Ishikawa (cell line): ENCODE results near the gene MUS81.

ENCODE experiments used
- CEBPB ChIP-seq: IDR thresholded peaks from 2 replicates; pipeline ENCODE4 v1.6.1; 2012
- CREB1 ChIP-seq: IDR thresholded peaks from 2 replicates; pipeline ENCODE4 v1.6.1; 2012; ENCODE audit warnings: low read depth
- EGR1 ChIP-seq: IDR thresholded peaks from 2 replicates; pipeline ENCODE4 v1.6.1; 2012
- EP300 ChIP-seq: IDR thresholded peaks from 2 replicates; pipeline ENCODE4 v1.6.1; 2012; ENCODE audit warnings: borderline replicate concordance
- FOXM1 ChIP-seq: IDR thresholded peaks from 2 replicates; pipeline ENCODE4 v1.6.1; 2012; ENCODE audit warnings: low read depth, borderline replicate concordance
- TAF1 ChIP-seq: IDR thresholded peaks from 2 replicates; pipeline ENCODE4 v1.6.1; 2012; ENCODE audit warnings: low read depth, mild to moderate bottlenecking
- TCF12 ChIP-seq: IDR thresholded peaks from 2 replicates; pipeline ENCODE4 v1.6.1; 2012; ENCODE audit warnings: low read depth
- TEAD4 ChIP-seq: IDR thresholded peaks from 2 replicates; pipeline ENCODE4 v1.6.1; 2012
- YY1 ChIP-seq: IDR thresholded peaks from 2 replicates; pipeline ENCODE4 v1.6.1; 2012; ENCODE audit warnings: low read depth
- ZBTB7A ChIP-seq: IDR thresholded peaks from 2 replicates; pipeline ENCODE4 v1.6.1; 2012; ENCODE audit warnings: low read depth
- TF ChIP-seq, protein P1 (sequence below): IDR thresholded peaks from 2 replicates; pipeline ENCODE4 v1.6.1; 2012; ENCODE audit warnings: low read depth, mild to moderate bottlenecking
- TF ChIP-seq, protein P2 (sequence below): IDR thresholded peaks from 2 replicates; pipeline ENCODE4 v1.6.1; 2012
- TF ChIP-seq, protein P3 (sequence below): IDR thresholded peaks from 2 replicates; pipeline ENCODE4 v1.6.1; 2012

The MUS81 gene

DNA sequence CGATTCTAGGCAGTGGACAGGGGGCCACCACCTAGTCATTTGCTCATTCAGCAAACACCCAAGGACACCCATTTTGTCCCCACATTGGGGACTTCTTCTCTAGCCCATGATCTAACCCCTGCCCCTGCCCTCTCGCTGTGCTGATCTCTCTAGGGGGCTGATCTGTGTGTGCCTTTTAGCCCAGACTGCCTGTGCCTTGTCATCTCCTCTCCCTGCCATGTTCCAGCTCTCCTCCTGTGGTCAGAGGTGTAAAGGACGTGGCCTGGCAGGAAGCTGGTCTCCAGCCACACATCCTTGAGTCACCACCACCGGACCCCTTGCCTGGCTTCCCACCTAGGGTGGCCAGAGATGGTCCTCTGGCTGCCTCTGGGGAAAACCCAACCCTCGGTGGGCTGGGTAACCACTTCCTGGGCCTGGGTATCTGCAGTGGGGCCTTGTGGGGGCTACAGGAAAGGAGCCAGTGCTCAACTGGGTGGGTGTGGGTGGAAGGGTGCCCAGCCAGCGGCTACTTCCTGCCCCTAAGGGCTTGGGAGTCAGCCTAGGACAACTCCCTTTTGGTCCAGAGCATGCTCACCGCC is 20.7 kb downstream of the MUS81 start:
- no peak for TF ChIP-seq TCF12
- no peak for TF ChIP-seq EGR1
- TF ChIP-seq, protein P1, sequence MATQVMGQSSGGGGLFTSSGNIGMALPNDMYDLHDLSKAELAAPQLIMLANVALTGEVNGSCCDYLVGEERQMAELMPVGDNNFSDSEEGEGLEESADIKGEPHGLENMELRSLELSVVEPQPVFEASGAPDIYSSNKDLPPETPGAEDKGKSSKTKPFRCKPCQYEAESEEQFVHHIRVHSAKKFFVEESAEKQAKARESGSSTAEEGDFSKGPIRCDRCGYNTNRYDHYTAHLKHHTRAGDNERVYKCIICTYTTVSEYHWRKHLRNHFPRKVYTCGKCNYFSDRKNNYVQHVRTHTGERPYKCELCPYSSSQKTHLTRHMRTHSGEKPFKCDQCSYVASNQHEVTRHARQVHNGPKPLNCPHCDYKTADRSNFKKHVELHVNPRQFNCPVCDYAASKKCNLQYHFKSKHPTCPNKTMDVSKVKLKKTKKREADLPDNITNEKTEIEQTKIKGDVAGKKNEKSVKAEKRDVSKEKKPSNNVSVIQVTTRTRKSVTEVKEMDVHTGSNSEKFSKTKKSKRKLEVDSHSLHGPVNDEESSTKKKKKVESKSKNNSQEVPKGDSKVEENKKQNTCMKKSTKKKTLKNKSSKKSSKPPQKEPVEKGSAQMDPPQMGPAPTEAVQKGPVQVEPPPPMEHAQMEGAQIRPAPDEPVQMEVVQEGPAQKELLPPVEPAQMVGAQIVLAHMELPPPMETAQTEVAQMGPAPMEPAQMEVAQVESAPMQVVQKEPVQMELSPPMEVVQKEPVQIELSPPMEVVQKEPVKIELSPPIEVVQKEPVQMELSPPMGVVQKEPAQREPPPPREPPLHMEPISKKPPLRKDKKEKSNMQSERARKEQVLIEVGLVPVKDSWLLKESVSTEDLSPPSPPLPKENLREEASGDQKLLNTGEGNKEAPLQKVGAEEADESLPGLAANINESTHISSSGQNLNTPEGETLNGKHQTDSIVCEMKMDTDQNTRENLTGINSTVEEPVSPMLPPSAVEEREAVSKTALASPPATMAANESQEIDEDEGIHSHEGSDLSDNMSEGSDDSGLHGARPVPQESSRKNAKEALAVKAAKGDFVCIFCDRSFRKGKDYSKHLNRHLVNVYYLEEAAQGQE, result no peak
- no peak for TF ChIP-seq FOXM1
- TF ChIP-seq, protein P2, sequence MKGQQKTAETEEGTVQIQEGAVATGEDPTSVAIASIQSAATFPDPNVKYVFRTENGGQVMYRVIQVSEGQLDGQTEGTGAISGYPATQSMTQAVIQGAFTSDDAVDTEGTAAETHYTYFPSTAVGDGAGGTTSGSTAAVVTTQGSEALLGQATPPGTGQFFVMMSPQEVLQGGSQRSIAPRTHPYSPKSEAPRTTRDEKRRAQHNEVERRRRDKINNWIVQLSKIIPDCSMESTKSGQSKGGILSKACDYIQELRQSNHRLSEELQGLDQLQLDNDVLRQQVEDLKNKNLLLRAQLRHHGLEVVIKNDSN, result no peak
- TF ChIP-seq YY1, result no peak
- TF ChIP-seq TEAD4, result no peak
- no peak for TF ChIP-seq TAF1
- TF ChIP-seq EP300, result no peak

DNA sequence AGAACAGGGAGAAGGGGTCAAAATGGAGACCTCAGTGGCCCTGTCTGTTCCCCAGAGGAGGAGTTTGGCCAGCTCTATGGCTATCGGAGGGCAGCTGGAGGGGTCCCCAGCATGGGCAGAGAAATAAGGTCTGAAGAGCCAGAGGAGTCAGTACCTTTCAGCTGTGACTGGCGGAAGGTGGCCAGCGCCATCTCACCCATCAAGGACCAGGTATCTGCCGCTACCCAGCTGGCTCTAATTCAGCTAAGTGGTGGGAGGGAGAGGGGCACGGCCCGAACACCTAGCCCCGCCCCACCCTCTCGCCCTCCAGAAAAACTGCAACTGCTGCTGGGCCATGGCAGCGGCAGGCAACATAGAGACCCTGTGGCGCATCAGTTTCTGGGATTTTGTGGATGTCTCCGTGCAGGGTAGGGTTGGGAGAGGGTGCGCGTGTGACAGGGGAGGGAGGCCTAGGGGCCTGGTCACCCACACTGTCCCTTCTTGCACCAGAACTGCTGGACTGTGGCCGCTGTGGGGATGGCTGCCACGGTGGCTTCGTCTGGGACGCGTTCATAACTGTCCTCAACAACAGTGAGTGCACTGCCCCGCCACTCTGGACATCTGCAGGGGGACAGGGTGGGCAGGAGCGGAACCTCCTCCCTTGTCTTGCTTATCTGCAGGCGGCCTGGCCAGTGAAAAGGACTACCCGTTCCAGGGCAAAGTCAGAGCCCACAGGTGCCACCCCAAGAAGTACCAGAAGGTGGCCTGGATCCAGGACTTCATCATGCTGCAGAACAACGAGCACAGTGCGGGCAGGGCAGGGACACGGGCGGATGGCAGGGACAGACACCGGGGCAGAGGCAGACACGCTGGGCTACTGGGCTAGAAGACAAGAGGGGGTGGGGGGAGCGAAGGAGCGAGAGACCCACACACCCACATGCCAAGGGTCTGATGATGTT is 22.2 kb downstream of the MUS81 start:
- no peak for TF ChIP-seq YY1
- TF ChIP-seq TAF1, result no peak
- TF ChIP-seq CREB1, result no peak
- TF ChIP-seq ZBTB7A, result no peak
- TF ChIP-seq CEBPB, result no peak
- TF ChIP-seq, protein P2, result no peak
- TF ChIP-seq TEAD4, result no peak
- no peak for TF ChIP-seq TCF12
- TF ChIP-seq EP300, result no peak
- no peak for TF ChIP-seq EGR1
- no peak for TF ChIP-seq FOXM1
- TF ChIP-seq, protein P1, result no peak

DNA sequence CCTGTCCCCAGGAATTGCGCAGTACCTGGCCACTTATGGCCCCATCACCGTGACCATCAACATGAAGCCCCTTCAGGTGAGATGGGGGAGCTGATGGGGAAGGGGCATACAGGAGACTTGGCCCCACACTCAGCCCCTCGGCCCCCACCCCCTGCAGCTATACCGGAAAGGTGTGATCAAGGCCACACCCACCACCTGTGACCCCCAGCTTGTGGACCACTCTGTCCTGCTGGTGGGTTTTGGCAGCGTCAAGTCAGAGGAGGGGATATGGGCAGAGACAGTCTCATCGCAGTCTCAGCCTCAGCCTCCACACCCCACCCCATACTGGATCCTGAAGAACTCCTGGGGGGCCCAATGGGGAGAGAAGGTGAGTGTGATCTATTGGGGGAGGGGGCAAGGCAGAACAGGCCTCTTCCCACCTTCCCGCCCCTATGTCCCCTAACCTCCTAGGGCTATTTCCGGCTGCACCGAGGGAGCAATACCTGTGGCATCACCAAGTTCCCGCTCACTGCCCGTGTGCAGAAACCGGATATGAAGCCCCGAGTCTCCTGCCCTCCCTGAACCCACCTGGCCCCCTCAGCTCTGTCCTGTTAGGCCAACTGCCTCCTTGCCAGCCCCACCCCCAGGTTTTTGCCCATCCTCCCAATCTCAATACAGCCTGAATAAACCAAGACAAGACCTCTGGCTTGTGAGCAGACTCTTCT is 23.0 kb downstream of the MUS81 start:
- TF ChIP-seq CREB1 (no peak), TEAD4 (no peak), YY1 (no peak)
- TF ChIP-seq, protein P1, result no peak
- TF ChIP-seq, protein P3, sequence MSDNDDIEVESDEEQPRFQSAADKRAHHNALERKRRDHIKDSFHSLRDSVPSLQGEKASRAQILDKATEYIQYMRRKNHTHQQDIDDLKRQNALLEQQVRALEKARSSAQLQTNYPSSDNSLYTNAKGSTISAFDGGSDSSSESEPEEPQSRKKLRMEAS, result no peak
